Activated T-cell treated with anti-CD3 and anti-CD28 coated beads for 48 hours (primary cell): Measurements from ENCODE around the gene SORCS1.

Experiments used
- DNase-seq: peaks from one replicate; pipeline ENCODE4 v3.0.0-alpha.2; 2020; ENCODE audit warnings: low read depth

Gene SORCS1

GRCh38 chr10:106741006-106741530 lies 423.4 kb downstream of the SORCS1 start:
- DNase-seq, result no peak

- DNase-seq, result no peak
Observed at GRCh38 chr10:106740071-106740470, 424.4 kb downstream of the SORCS1 start.

- no peak for DNase-seq
Observed at GRCh38 chr10:106734220-106734619, 430.3 kb downstream of the SORCS1 start.

- no peak for DNase-seq
Observed at GRCh38 chr10:106728232-106728631, 436.3 kb downstream of the SORCS1 start.

- no peak for DNase-seq
Observed at GRCh38 chr10:106727170-106727569, 437.3 kb downstream of the SORCS1 start.

- DNase-seq, result no peak
Observed at GRCh38 chr10:106722524-106722923, 442.0 kb downstream of the SORCS1 start.

- DNase-seq, result no peak
Observed at GRCh38 chr10:106720683-106721082, 443.8 kb downstream of the SORCS1 start.

- no peak for DNase-seq
Observed at GRCh38 chr10:106716381-106716780, 448.1 kb downstream of the SORCS1 start.

GRCh38 chr10:106714734-106715555 lies 449.6 kb downstream of the SORCS1 start:
- DNase-seq, result no peak

- DNase-seq, result no peak
Observed at GRCh38 chr10:106713846-106714245, 450.7 kb downstream of the SORCS1 start.

- DNase-seq, result no peak
Observed at GRCh38 chr10:106712988-106713387, 451.5 kb downstream of the SORCS1 start.

- DNase-seq, result peak; percentile 16
Observed at GRCh38 chr10:106711313-106711906, 453.1 kb downstream of the SORCS1 start.

- no peak for DNase-seq
Observed at GRCh38 chr10:106708506-106708905, 456.0 kb downstream of the SORCS1 start.

- no peak for DNase-seq
Observed at GRCh38 chr10:106707657-106708056, 456.8 kb downstream of the SORCS1 start.

GRCh38 chr10:106706127-106706526 lies 458.4 kb downstream of the SORCS1 start:
- no peak for DNase-seq

GRCh38 chr10:106705681-106706100 lies 458.8 kb downstream of the SORCS1 start:
- peak; percentile 4 for DNase-seq

GRCh38 chr10:106696239-106696638 lies 468.3 kb downstream of the SORCS1 start:
- no peak for DNase-seq

- no peak for DNase-seq
Observed at GRCh38 chr10:106694696-106695095, 469.8 kb downstream of the SORCS1 start.

- no peak for DNase-seq
Observed at GRCh38 chr10:106682175-106682574, 482.3 kb downstream of the SORCS1 start.

GRCh38 chr10:106680061-106680460 lies 484.4 kb downstream of the SORCS1 start:
- no peak for DNase-seq

- no peak for DNase-seq
Observed at GRCh38 chr10:106679314-106679713, 485.2 kb downstream of the SORCS1 start.

GRCh38 chr10:106672517-106673175 lies 491.9 kb downstream of the SORCS1 start:
- no peak for DNase-seq

- DNase-seq, result no peak
Observed at GRCh38 chr10:106661767-106662140, 502.8 kb downstream of the SORCS1 start.
